Transverse colon (tissue), 4 donors: ENCODE data around the gene ALOX15B. TPM values are rescaled to one million over a fixed set of nuclear protein-coding genes. Genes with fewer than 3 reads are reported as not detected.

Experiments used
- DNase-seq: peaks from one replicate; pipeline ENCODE4 v3.0.0-alpha.2; 2019
- H3K27ac ChIP-seq, 4 donors: fragments of 200-600 bp; sonication (generic); 2 replicates each; pipeline ENCODE4 v1.5.1; 2016 to 2018; ENCODE audit warnings: inconsistent platforms in 4 of 4
- H3K27me3 ChIP-seq: fragments of 200-600 bp; sonication (generic); 2 replicates; pipeline ENCODE4 v1.5.1; 2017; ENCODE audit warnings: inconsistent platforms
- H3K36me3 ChIP-seq, 4 donors: fragments of 200-600 bp; sonication (generic); 2 replicates each; pipeline ENCODE4 v1.5.1; 2017 to 2019; ENCODE audit warnings: inconsistent platforms in 4 of 4
- H3K4me1 ChIP-seq, 4 donors: fragments of 200-600 bp; sonication (generic); 2 replicates each; pipeline ENCODE4 v1.5.1; 2017 to 2020; ENCODE audit warnings: inconsistent platforms in 4 of 4
- H3K4me3 ChIP-seq, 4 donors: fragments of 200-600 bp; sonication (generic); 1 replicate in 1 of 4; 2 replicates in 3 of 4; pipeline versions ENCODE4 v1.5.1 to v1.6.1; 2017 to 2019; ENCODE audit warnings: inconsistent platforms in 4 of 4
- H3K9me3 ChIP-seq, 2 donors: fragments of 200-600 bp; sonication (generic); 2 replicates each; pipeline ENCODE4 v1.5.1; 2017 to 2019; ENCODE audit warnings: inconsistent platforms in 2 of 2
- EP300 ChIP-seq: sonication (generic); formaldehyde crosslinking; IDR thresholded peaks from one replicate; pipeline ENCODE4 v1.6.1; 2017; ENCODE audit warnings: antibody characterized with exemption, low read depth
- POLR2A ChIP-seq: fragments of 450-650 bp; IDR thresholded peaks from one replicate; pipeline ENCODE4 v1.6.1; 2016; ENCODE audit warnings: antibody characterized with exemption, mild to moderate bottlenecking, moderate library complexity
- POLR2AphosphoS5 ChIP-seq, 3 donors: sonication (generic); formaldehyde crosslinking; IDR thresholded peaks; one replicate each; pipeline ENCODE4 v1.6.1; 2016; ENCODE audit warnings: antibody characterized with exemption in 3 of 3
- WGBS, 2 donors: methylation state at CpG; one replicate each; pipeline ENCODE4 v1.1.5; 2018; ENCODE audit warnings: low coverage in 1 of 2; 5-methylcytosine and 5-hydroxymethylcytosine counted together
- in situ Hi-C, 4 donors: fragments of 200-750 bp; cut with MboI; loops; one replicate each; pipeline versions ENCODE4 v1.15.0 to v1.15.1; 2017; ENCODE audit warnings: low sequenced_read_pairs in 3 of 4, low pct_ligation_motif_present in 1 of 4, low pct_unique_long_range_greater_than_20kb in 1 of 4
- intact Hi-C: fragments of 100-400 bp; cut with DNase I; formaldehyde crosslinking; loops from one replicate; pipeline ENCODE4 v1.15.1; 2023; ENCODE audit warnings: low total_unique reads
- total RNA-seq, 4 donors: library from RNA; depleted of rRNA; stranded (reverse); fragments of >200 nt; gene quantifications; one replicate each; pipeline ENCODE4 v1.1.0, GENCODE V29; 2016
- TF ChIP-seq, protein P1 (sequence below), 5 experiments: fragments of 200-600 bp in 3 of 5; fragments of 450-650 bp in 2 of 5; sonication (generic) in 3 of 5; IDR thresholded peaks; 1 replicate in 2 of 5; 2 replicates in 3 of 5; pipeline ENCODE4 v1.5.1; 2016 to 2017; ENCODE audit warnings: antibody characterized with exemption in 5 of 5, inconsistent platforms in 3 of 5, mild to moderate bottlenecking in 2 of 5, moderate library complexity in 1 of 5

The ALOX15B gene
- total RNA-seq, 4 donors from 2014 or later = 3.3 to 44.4 (median 5.4) TPM

DNA sequence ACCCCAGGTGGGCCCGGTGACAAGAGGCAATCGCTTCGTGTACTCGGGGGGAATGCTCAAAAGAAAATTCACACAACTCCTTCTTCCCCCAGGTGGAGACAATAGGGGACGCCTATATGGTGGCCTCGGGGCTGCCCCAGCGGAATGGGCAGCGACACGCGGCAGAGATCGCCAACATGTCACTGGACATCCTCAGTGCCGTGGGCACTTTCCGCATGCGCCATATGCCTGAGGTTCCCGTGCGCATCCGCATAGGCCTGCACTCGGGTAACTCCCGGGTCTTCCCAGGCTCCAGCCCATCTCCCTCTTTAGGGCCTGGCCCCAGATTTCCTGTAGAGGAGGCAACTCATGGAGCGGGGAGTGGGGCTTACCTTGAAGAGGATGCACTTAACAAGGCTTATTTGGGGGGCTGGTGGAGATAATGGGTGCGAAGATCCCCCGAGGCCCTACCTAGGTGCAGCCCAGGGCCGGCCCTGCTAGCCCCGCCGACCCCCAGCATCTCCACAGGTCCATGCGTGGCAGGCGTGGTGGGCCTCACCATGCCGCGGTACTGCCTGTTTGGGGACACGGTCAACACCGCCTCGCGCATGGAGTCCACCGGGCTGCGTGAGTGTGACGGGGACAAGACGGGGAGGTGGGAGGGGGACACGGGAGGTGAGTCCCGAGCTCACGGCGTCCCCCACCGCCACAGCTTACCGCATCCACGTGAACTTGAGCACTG, 23.5 kb upstream of the ALOX15B start:
- 74 to 90% methylated on average over 3 to 37 of the region's 44 CpGs for WGBS, 2 donors

DNA sequence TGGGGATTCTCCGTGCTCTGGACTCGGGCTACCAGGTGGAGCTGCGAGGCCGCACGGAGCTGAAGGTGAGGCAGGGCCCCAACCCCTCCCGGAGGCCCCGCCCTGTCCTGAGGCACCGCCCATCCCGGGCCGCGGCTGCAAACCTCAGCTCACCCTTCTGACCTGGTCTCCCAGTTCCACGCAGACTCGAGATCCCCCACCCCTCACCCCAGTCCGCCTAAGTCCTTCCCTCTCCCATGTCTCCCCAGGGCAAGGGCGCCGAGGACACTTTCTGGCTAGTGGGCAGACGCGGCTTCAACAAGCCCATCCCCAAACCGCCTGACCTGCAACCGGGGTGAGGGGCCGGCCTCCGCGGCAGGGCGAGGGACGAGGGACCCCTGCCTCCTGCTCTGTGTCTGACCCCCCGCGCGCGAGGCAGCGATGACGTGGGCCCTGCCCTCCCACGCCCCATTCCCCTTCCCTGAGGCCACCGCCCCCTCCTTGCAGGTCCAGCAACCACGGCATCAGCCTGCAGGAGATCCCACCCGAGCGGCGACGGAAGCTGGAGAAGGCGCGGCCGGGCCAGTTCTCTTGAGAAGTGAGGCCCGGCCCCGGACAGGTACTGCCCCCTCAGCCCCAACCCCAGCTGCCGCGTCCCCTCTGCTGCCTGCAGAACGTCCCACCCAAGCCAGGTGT, 22.8 kb upstream of the ALOX15B start:
- peaks cover 7 to 18% (median 12%) of the 10 kb centered on the region in 4 donors for H3K4me1 ChIP-seq
- no peak for TF ChIP-seq POLR2AphosphoS5 (IDR thresholded peaks at IDR 0.05)
- no peak for TF ChIP-seq POLR2A
- TF ChIP-seq, protein P1, sequence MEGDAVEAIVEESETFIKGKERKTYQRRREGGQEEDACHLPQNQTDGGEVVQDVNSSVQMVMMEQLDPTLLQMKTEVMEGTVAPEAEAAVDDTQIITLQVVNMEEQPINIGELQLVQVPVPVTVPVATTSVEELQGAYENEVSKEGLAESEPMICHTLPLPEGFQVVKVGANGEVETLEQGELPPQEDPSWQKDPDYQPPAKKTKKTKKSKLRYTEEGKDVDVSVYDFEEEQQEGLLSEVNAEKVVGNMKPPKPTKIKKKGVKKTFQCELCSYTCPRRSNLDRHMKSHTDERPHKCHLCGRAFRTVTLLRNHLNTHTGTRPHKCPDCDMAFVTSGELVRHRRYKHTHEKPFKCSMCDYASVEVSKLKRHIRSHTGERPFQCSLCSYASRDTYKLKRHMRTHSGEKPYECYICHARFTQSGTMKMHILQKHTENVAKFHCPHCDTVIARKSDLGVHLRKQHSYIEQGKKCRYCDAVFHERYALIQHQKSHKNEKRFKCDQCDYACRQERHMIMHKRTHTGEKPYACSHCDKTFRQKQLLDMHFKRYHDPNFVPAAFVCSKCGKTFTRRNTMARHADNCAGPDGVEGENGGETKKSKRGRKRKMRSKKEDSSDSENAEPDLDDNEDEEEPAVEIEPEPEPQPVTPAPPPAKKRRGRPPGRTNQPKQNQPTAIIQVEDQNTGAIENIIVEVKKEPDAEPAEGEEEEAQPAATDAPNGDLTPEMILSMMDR (IDR thresholded peaks at IDR 0.05) = no peak
- no peak for TF ChIP-seq EP300
- H3K4me3 ChIP-seq = peak overlapping the region; percentile 5 to 46 (median 23)
- no peaks in the 10 kb centered on the region for H3K36me3 ChIP-seq
- intact Hi-C loops = no loop called here
- peak; percentile 63 for DNase-seq
- no peaks in the 10 kb centered on the region for H3K9me3 ChIP-seq
- in situ Hi-C loops = no loop called here
- peaks cover 22% of the 10 kb centered on the region for H3K27me3 ChIP-seq
- 3% methylated on average over 23 of the region's 46 CpGs; no CpG with 5 or more reads in 1 of the 2 donors for WGBS, 2 donors
- H3K27ac ChIP-seq = peak overlapping the region in 1 of 4 donors; percentile 11

More for the DNA sequence above, 23.5 kb upstream of the ALOX15B start:
- Histone ChIP-seq H3K27ac (no peak overlapping the region), H3K36me3 (no peaks in the 10 kb centered on the region), H3K9me3 (no peaks in the 10 kb centered on the region), H3K4me1 (peaks cover 7 to 18% (median 12%) of the 10 kb centered on the region in 4 donors), H3K4me3 (peak overlapping the region in 1 of 4 donors; percentile 46), H3K27me3 (peaks cover 22% of the 10 kb centered on the region)
- no peak for DNase-seq
- TF ChIP-seq, protein P1 (IDR thresholded peaks at IDR 0.05) = no peak
- TF ChIP-seq POLR2AphosphoS5 (IDR thresholded peaks at IDR 0.05) = no peak
- TF ChIP-seq POLR2A = no peak
- TF ChIP-seq EP300 = no peak
- in situ Hi-C loops (no loop called here), intact Hi-C loops (no loop called here)

DNA sequence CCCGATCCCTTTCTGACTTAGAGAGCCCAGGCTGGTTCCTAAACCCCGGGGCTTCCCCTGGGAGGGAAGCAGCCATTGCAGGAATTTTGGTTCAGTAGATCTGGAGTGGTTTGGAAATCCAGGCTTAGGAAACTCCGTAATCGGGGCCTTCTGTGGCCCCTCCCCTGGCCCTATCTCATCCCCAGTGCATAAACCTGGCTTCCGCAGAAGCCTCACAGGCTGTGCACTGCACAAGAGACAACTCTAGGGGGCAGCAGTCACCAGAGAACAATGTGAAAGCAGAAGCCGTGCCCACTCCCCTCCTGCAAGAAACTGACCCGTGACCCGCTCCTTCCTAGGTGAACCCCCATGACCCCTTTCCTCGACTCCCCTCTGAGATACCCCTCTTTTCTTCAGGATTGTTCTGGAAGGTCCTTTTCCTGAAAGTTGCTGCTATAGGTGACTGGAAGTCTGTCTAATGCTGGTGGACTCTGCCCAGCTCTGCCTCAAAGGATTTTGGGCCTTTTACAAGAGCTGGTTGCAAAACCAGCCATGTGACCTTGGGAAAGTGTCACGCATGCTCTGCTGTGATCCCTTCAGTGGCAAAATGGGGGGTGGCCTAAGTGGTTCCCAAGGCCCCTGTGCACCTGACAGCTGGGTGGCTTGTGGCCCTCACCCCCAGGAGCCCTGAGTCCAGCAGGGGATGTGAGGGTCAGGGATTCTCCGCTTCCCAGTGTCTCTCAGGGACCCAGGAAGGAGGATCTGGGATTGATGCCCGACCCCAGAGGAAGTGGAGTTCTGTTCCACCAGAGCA, 22.0 kb upstream of the ALOX15B start:
- WGBS, 2 donors = 26% methylated on average over 11 of the region's 12 CpGs; no CpG with 5 or more reads in 1 of the 2 donors
- in situ Hi-C loops = no loop called here

More for the DNA sequence above, 22.0 kb upstream of the ALOX15B start:
- H3K4me3 ChIP-seq = peak overlapping the region; percentile 5 to 46 (median 23)
- intact Hi-C loops = no loop called here
- H3K4me1 ChIP-seq = peaks cover 7 to 18% (median 12%) of the 10 kb centered on the region in 4 donors
- H3K27me3 ChIP-seq = peaks cover 22% of the 10 kb centered on the region
- H3K27ac ChIP-seq = peak overlapping the region in 2 of 4 donors; percentile 4 to 25
- no peaks in the 10 kb centered on the region for H3K9me3 ChIP-seq
- DNase-seq = peak; percentile 69
- TF ChIP-seq POLR2A (no peak), EP300 (no peak)
- TF ChIP-seq, protein P1 (IDR thresholded peaks at IDR 0.05) = peak; percentile 52 to 75 (median 65)
- H3K36me3 ChIP-seq = no peaks in the 10 kb centered on the region
